OCI-LY1 (cell line): ENCODE measurements around the gene PSMD6.

Experiments used
- H2AFZ ChIP-seq: fragments of 200-600 bp; sonication (generic), shearing (Covaris generic); 2 replicates; pipeline ENCODE4 v1.6.0; 2014; ENCODE audit warnings: antibody characterized with exemption, mild to moderate bottlenecking, low read length
- H3F3A ChIP-seq: fragments of 200-600 bp; sonication (generic), shearing (Covaris generic); 2 replicates; pipeline ENCODE4 v1.6.0; 2014; ENCODE audit warnings: mild to moderate bottlenecking, antibody characterized with exemption, low read length, moderate library complexity; ENCODE audit not compliant: insufficient read depth
- H3K27ac ChIP-seq: fragments of 200-600 bp; sonication (generic); 2 replicates; pipeline ENCODE4 v1.5.1; 2014; ENCODE audit warnings: low read length, mixed run types, mild to moderate bottlenecking, low read depth; ENCODE audit not compliant: poor library complexity, severe bottlenecking
- H3K27me3 ChIP-seq: fragments of 200-600 bp; sonication (generic); 2 replicates; pipeline ENCODE4 v1.6.0; 2014; ENCODE audit warnings: antibody characterized with exemption, mild to moderate bottlenecking, low read length, moderate library complexity; ENCODE audit not compliant: insufficient read depth
- H3K36me3 ChIP-seq: fragments of 200-600 bp; sonication (generic); 2 replicates; pipeline ENCODE4 v1.6.1; 2014; ENCODE audit warnings: mild to moderate bottlenecking, antibody characterized with exemption, low read length, moderate library complexity, mixed read lengths; ENCODE audit not compliant: insufficient read depth
- H3K4me1 ChIP-seq: fragments of 200-600 bp; sonication (generic); 2 replicates; pipeline ENCODE4 v1.5.1; 2014; ENCODE audit warnings: mild to moderate bottlenecking, low read length, moderate library complexity; ENCODE audit not compliant: insufficient read depth, severe bottlenecking
- H3K4me2 ChIP-seq: fragments of 200-600 bp; sonication (generic), shearing (Covaris generic); 2 replicates; pipeline ENCODE4 v1.6.1; 2014; ENCODE audit warnings: low read length
- H3K4me3 ChIP-seq: fragments of 200-600 bp; sonication (generic); 2 replicates; pipeline ENCODE4 v1.5.1; 2014; ENCODE audit warnings: low read length, low read depth, mild to moderate bottlenecking, mixed read lengths; ENCODE audit not compliant: poor library complexity, severe bottlenecking
- H3K79me2 ChIP-seq: fragments of 200-600 bp; shearing (Covaris generic); 2 replicates; pipeline ENCODE4 v1.6.1; 2016; ENCODE audit warnings: mixed run types, low read length, mixed read lengths; ENCODE audit not compliant: insufficient read depth
- H3K9ac ChIP-seq: fragments of 200-600 bp; sonication (generic), shearing (Covaris generic); 2 replicates; pipeline ENCODE4 v1.6.1; 2014; ENCODE audit warnings: mild to moderate bottlenecking, low read length, mixed read lengths
- H3K9me2 ChIP-seq: fragments of 200-600 bp; sonication (generic), shearing (Covaris generic); 2 replicates; pipeline ENCODE4 v1.6.1; 2014; ENCODE audit warnings: low read depth, mild to moderate bottlenecking, low read length, mixed read lengths
- H3K9me3 ChIP-seq: fragments of 200-600 bp; shearing (Covaris generic); 2 replicates; pipeline ENCODE4 v1.6.1; 2014; ENCODE audit warnings: low read length, mixed read lengths
- H4K20me1 ChIP-seq: fragments of 200-600 bp; sonication (generic), shearing (Covaris generic); 2 replicates; pipeline ENCODE4 v1.6.0; 2016; ENCODE audit warnings: mild to moderate bottlenecking, low read length; ENCODE audit not compliant: insufficient read depth
- CTCF ChIP-seq: fragments of 200-600 bp; sonication (generic), shearing (Covaris generic); IDR thresholded peaks from 2 replicates; pipeline ENCODE4 v1.5.1; 2017; ENCODE audit warnings: mild to moderate bottlenecking, antibody characterized with exemption, low read length, moderate library complexity, mixed read lengths
- EZH2 ChIP-seq: fragments of 200-600 bp; sonication (generic), shearing (Covaris generic); IDR thresholded peaks from 2 replicates; pipeline ENCODE4 v1.8.0; 2017; ENCODE audit warnings: borderline replicate concordance, mixed run types, mild to moderate bottlenecking, antibody characterized with exemption, low read length, moderate library complexity, mixed read lengths

PSMD6 gene

DNA sequence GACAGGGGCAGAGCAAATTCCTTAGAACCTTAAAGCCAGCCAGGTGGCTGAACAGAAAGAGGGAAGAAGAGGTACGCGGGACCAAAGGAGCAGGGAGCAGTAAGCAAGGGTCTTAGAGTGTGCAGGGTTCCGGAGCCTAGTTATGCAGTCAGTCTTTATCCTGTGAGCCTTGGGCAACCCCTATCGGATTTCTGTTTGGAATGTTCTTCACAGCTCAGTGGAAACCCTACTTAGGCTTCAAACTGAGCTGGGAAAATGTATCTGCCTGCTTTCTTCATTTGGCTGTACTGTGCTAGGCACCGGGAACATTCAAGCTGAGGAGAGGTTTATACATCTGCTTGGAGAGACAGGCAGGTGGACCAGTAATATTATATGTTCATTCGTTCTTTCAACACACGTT is 37.1 kb downstream of the PSMD6 start:
- Histone ChIP-seq H3F3A (no peaks in the 10 kb centered on the region), H3K9me2 (no peaks in the 10 kb centered on the region), H4K20me1 (no peaks in the 10 kb centered on the region), H3K36me3 (peaks cover 92% of the 10 kb centered on the region), H3K79me2 (no peaks in the 10 kb centered on the region), H3K9ac (no peak overlapping the region), H3K4me2 (no peak overlapping the region), H3K27me3 (no peaks in the 10 kb centered on the region), H3K9me3 (no peaks in the 10 kb centered on the region), H2AFZ (no peak overlapping the region), H3K27ac (no peak overlapping the region), H3K4me1 (no peaks in the 10 kb centered on the region), H3K4me3 (no peak overlapping the region)
- no peak for TF ChIP-seq CTCF
- TF ChIP-seq EZH2: no peak

GRCh38 chr3:63984391-63984790 is 38.9 kb downstream of the PSMD6 start:
- peaks cover 92% of the 10 kb centered on the region for H3K36me3 ChIP-seq
- H3K9me2 ChIP-seq: no peaks in the 10 kb centered on the region
- H3K4me1 ChIP-seq: no peaks in the 10 kb centered on the region
- H3F3A ChIP-seq: no peaks in the 10 kb centered on the region
- no peaks in the 10 kb centered on the region for H4K20me1 ChIP-seq
- no peaks in the 10 kb centered on the region for H3K27me3 ChIP-seq
- no peak overlapping the region for H3K27ac ChIP-seq
- H3K9ac ChIP-seq: no peak overlapping the region
- no peak overlapping the region for H3K4me2 ChIP-seq
- no peak for TF ChIP-seq CTCF
- no peak for TF ChIP-seq EZH2
- no peak overlapping the region for H3K4me3 ChIP-seq
- no peaks in the 10 kb centered on the region for H3K9me3 ChIP-seq
- no peak overlapping the region for H2AFZ ChIP-seq
- no peaks in the 10 kb centered on the region for H3K79me2 ChIP-seq

GRCh38 chr3:63981980-63982379 is 41.3 kb downstream of the PSMD6 start:
- TF ChIP-seq EZH2 (no peak), CTCF (no peak)
- H4K20me1 ChIP-seq: no peaks in the 10 kb centered on the region
- no peaks in the 10 kb centered on the region for H3K4me1 ChIP-seq
- no peak overlapping the region for H2AFZ ChIP-seq
- H3K27ac ChIP-seq: no peak overlapping the region
- no peaks in the 10 kb centered on the region for H3K9me2 ChIP-seq
- H3K36me3 ChIP-seq: peaks cover 79% of the 10 kb centered on the region
- H3K9me3 ChIP-seq: no peaks in the 10 kb centered on the region
- no peaks in the 10 kb centered on the region for H3K79me2 ChIP-seq
- H3K4me2 ChIP-seq: no peak overlapping the region
- no peak overlapping the region for H3K9ac ChIP-seq
- H3K27me3 ChIP-seq: no peaks in the 10 kb centered on the region
- no peak overlapping the region for H3K4me3 ChIP-seq
- H3F3A ChIP-seq: no peaks in the 10 kb centered on the region
